Germinal center (tissue), 1 donor: ENCODE results near the gene RBKS.

Source experiments
- DNase-seq: peaks from one replicate; pipeline ENCODE4 v3.0.0; 2012; ENCODE audit warnings: mixed read lengths, low spot score

The RBKS gene

GRCh38 chr2:27890146-27890923 lies at the start of gene RBKS, which contains the start of gene BABAM2:
Gene RBKS, minus strand, starts transcription at chr2:27890387. Its CDS starts 42 bp downstream, at chr2:27890345.
Gene BABAM2, plus strand, starts transcription at chr2:27890729. Its CDS starts 3,828 bp downstream, at chr2:27894557.
- peak; percentile 96 for DNase-seq

- no peak for DNase-seq
Measured at GRCh38 chr2:27935026-27935425, 44.8 kb upstream of the RBKS start.

GRCh38 chr2:27932396-27932795 lies 42.2 kb upstream of the RBKS start:
- DNase-seq: no peak

- no peak for DNase-seq
Measured at GRCh38 chr2:27931361-27931950, 41.3 kb upstream of the RBKS start.

- no peak for DNase-seq
Measured at GRCh38 chr2:27929916-27930486, 39.8 kb upstream of the RBKS start.

- DNase-seq: no peak
Measured at GRCh38 chr2:27925766-27926472, 35.7 kb upstream of the RBKS start.

GRCh38 chr2:27922842-27923241 lies 32.7 kb upstream of the RBKS start:
- no peak for DNase-seq

- no peak for DNase-seq
Measured at GRCh38 chr2:27921880-27922547, 31.8 kb upstream of the RBKS start.

- no peak for DNase-seq
Measured at GRCh38 chr2:27921424-27921823, 31.2 kb upstream of the RBKS start.

GRCh38 chr2:27920148-27920885 lies 30.1 kb upstream of the RBKS start:
- DNase-seq: no peak

- no peak for DNase-seq
Measured at GRCh38 chr2:27916293-27916995, 26.3 kb upstream of the RBKS start.

GRCh38 chr2:27915874-27916273 lies 25.7 kb upstream of the RBKS start:
- no peak for DNase-seq

- DNase-seq: no peak
Measured at GRCh38 chr2:27915191-27915590, 25.0 kb upstream of the RBKS start.

GRCh38 chr2:27914805-27915175 lies 24.6 kb upstream of the RBKS start:
- no peak for DNase-seq

- DNase-seq: no peak
Measured at GRCh38 chr2:27914041-27914804, 24.0 kb upstream of the RBKS start.

- DNase-seq: no peak
Measured at GRCh38 chr2:27912512-27912911, 22.3 kb upstream of the RBKS start.

GRCh38 chr2:27911458-27912210 lies 21.4 kb upstream of the RBKS start:
- peak; percentile 3 for DNase-seq

- no peak for DNase-seq
Measured at GRCh38 chr2:27909901-27910300, 19.7 kb upstream of the RBKS start.

GRCh38 chr2:27907547-27907946 lies 17.4 kb upstream of the RBKS start:
- DNase-seq: no peak
